ENCODE data around the gene ARSI. TPM values are rescaled to one million over a fixed set of nuclear protein-coding genes. Genes with fewer than 3 reads are reported as not detected.

The ARSI gene
- total RNA-seq, 2 donors from 2014 or later = 0.27 to 0.64 TPM

- ATAC-seq (no peak), DNase-seq (no peak)
- intact Hi-C loops (cut with DNase I, micrococcal nuclease) = no loop called here
These were observed 23.2 kb downstream of the ARSI start for GRCh38 chr5:150279330-150280020.

GRCh38 chr5:150278916-150279315 lies 23.8 kb downstream of the ARSI start:
- intact Hi-C loops (cut with DNase I, micrococcal nuclease) = no loop called here
- ATAC-seq (no peak), DNase-seq (no peak)

GRCh38 chr5:150278046-150278730 lies 24.5 kb downstream of the ARSI start:
- intact Hi-C loops (cut with DNase I, micrococcal nuclease) = no loop called here
- DNase-seq (no peak), ATAC-seq (no peak)

GRCh38 chr5:150277043-150277442 lies 25.7 kb downstream of the ARSI start:
- ATAC-seq = no peak
- intact Hi-C loops (cut with DNase I, micrococcal nuclease) = no loop called here

GRCh38 chr5:150274811-150275210 lies 27.9 kb downstream of the ARSI start:
- DNase-seq (no peak), ATAC-seq (no peak)
- intact Hi-C loops (cut with DNase I, micrococcal nuclease) = no loop called here

More at GRCh38 chr5:150277043-150277442, 25.7 kb downstream of the ARSI start:
- no peak for DNase-seq

GRCh38 chr5:150272531-150272930 lies 30.2 kb downstream of the ARSI start:
- ATAC-seq (no peak), DNase-seq (no peak)
- intact Hi-C loops (cut with DNase I, micrococcal nuclease) = no loop called here

GRCh38 chr5:150271923-150272322 lies 30.8 kb downstream of the ARSI start:
- intact Hi-C loops (cut with DNase I, micrococcal nuclease) = no loop called here
- ATAC-seq (no peak), DNase-seq (no peak)

GRCh38 chr5:150271296-150271692 lies 31.4 kb downstream of the ARSI start:
- ATAC-seq (no peak), DNase-seq (no peak)
- intact Hi-C loops (cut with DNase I, micrococcal nuclease) = no loop called here

GRCh38 chr5:150270541-150271295 lies 32.0 kb downstream of the ARSI start:
- intact Hi-C loops (cut with DNase I, micrococcal nuclease) = no loop called here
- no peak for ATAC-seq
- no peak for DNase-seq

GRCh38 chr5:150266871-150267291 lies 35.8 kb downstream of the ARSI start:
- DNase-seq (no peak), ATAC-seq (no peak)
- intact Hi-C loops (cut with DNase I, micrococcal nuclease) = no loop called here

- DNase-seq (no peak), ATAC-seq (no peak)
- intact Hi-C loops (cut with DNase I, micrococcal nuclease) = no loop called here
These were observed 36.8 kb downstream of the ARSI start for GRCh38 chr5:150265870-150266383.

- intact Hi-C loops (cut with DNase I, micrococcal nuclease) = no loop called here
- DNase-seq (no peak), ATAC-seq (no peak)
These were observed 37.8 kb downstream of the ARSI start for GRCh38 chr5:150264667-150265603.

GRCh38 chr5:150263801-150264621 lies 38.7 kb downstream of the ARSI start:
- intact Hi-C loops (cut with DNase I, micrococcal nuclease) = no loop called here
- DNase-seq (peak in 1 of 2 donors; percentile 33), ATAC-seq (no peak)

GRCh38 chr5:150263375-150263775 lies 39.3 kb downstream of the ARSI start:
- ATAC-seq (no peak), DNase-seq (no peak)
- intact Hi-C loops (cut with DNase I, micrococcal nuclease) = no loop called here

GRCh38 chr5:150262502-150262901 lies 40.2 kb downstream of the ARSI start:
- ATAC-seq (no peak), DNase-seq (no peak)
- intact Hi-C loops (cut with DNase I, micrococcal nuclease) = no loop called here

GRCh38 chr5:150261231-150261630 lies 41.5 kb downstream of the ARSI start:
- DNase-seq = no peak
- no peak for ATAC-seq
- intact Hi-C loops (cut with DNase I, micrococcal nuclease) = no loop called here

- ATAC-seq (no peak), DNase-seq (no peak)
- intact Hi-C loops (cut with DNase I, micrococcal nuclease) = no loop called here
These were observed 44.6 kb downstream of the ARSI start for GRCh38 chr5:150258130-150258529.

GRCh38 chr5:150257424-150257823 lies 45.3 kb downstream of the ARSI start:
- intact Hi-C loops (cut with DNase I, micrococcal nuclease) = no loop called here
- no peak for ATAC-seq
- DNase-seq = no peak
